DMS153 (cell line): ENCODE results near the gene CFAP20DC.
"Not testable (repeated sequence)": the region's sequence is repeated elsewhere in the genome, so short reads cannot be mapped to it uniquely, and the experiment has no call there.

ENCODE experiments used
- DNase-seq: peaks from one replicate; lab custom pipeline; 2025; lab: John Stamatoyannopoulos, UW

Gene CFAP20DC

GRCh38 chr3:58866079-58866478 lies 183.7 kb downstream of the CFAP20DC start:
- DNase-seq: no peak

DNA sequence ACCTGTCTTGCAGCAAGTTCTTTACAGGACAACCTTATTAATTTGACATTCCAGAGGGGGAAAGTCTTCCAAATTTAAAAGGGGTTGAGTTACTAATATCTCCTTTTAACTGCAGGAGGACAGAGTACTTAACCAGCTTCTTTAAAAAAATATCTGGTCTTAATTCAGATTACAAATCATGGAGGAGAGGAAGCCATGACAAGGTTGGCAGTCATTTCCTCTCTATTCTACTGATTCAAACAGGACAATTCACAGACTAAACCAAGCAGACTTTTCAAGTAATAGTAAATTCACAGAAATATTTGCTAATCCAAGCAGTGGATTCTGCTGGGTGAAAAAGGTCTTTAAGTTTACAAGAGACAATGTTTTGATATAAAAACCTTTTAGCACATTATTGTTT lies 185.3 kb downstream of the CFAP20DC start:
- DNase-seq: no peak

GRCh38 chr3:58863206-58863605 lies 186.6 kb downstream of the CFAP20DC start:
- no peak for DNase-seq

DNA sequence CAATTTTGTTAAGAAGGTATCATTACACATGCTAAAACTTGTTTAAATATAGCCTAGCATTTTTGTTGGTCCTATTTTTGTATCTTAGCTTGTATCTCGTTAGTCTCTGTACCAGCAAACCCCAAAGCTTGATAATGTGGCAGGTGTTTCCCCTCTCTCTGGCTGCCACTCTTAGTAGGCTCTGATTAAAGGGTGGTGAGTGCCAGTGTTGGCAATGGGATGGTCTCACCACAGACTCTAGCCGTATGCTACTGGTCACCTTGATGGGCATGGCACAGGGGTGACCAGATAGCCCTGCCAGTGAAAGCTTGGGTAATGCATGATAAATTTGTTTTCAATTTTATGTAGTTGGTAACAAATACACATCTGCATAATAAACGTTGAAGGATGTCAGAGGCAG lies 188.3 kb downstream of the CFAP20DC start:
- DNase-seq: no peak

DNA sequence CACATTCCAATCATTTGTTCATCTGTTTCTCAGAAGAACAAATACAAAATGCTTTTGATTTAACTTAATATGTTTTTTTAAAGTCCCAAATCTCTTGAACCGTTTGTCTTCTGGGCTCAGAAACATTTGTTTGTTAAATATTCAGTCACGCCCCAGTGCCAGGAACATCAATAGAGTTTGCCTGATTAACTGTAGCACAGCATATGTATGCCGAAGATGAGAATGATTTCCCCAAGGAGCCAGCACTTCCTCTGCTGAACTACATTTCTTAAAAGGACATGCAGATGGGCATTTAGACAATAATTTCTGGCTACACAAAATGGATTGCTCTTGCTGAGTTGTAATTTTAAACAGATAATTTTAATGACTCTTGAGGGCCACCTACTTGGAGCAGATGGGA lies 191.7 kb downstream of the CFAP20DC start:
- DNase-seq: no peak

- DNase-seq: no peak
Observed at GRCh38 chr3:58857402-58857801, 192.4 kb downstream of the CFAP20DC start.

DNA sequence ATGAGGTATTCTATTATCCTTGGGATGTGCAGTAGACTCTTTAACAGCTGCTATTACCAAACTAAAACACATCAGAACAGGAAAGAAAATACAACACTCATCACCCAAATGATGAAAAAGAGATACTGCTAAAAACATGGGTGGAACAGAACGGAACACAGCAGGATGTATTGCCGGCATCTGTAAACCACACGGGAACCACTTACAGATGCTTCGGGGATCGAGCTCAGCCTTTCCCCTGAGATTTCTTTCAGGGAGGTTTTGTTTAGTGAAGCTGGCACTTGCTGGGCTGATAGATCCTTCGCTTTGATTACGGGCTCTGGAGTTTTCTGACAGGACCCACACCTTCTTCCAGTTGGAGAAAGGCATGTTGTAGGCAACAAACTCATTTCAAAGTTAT lies 201.0 kb downstream of the CFAP20DC start:
- no peak for DNase-seq

DNA sequence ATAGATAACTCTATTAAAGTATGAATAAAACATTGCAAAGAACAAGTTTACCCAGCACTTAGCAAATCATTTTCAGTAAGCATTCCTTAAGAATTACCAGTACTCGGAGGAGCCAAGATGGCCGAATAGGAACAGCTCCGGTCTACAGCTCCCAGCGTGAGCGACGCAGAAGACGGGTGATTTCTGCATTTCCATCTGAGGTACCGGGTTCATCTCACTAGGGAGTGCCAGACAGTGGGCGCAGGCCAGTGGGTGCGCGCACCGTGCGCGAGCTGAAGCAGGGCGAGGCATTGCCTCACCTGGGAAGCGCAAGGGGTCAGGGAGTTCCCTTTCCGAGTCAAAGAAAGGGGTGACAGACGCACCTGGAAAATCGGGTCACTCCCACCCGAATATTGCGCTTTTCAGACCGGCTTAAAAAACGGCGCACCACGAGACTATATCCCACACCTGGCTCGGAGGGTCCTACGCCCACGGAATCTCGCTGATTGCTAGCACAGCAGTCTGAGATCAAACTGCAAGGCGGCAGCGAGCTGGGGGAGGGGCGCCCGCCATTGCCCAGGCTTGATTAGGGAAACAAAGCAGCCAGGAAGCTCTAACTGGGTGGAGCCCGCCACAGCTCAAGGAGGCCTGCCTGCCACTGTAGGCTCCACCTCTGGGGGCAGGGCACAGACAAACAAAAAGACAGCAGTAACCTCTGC lies 207.6 kb downstream of the CFAP20DC start:
- DNase-seq: not testable (repeated sequence)

DNA sequence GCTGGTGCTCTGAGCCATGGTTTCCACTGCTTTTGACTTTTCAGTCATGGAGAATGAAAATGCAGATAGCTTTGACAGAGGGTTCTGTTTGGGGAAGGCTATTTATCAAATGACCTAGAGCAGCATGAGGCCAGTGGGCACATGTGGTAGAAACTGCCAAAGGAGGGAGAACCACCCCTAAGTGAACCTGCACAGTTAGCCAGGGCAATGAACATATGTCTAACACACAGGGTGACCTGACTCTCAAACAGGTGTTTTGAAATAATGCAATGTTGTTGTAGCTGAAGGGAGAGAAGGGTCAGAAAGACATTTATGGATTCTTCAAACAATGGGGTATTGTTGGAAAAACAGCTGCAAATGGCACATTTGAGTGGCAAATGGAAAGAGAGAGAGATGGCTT lies 208.9 kb downstream of the CFAP20DC start:
- DNase-seq: no peak

DNA sequence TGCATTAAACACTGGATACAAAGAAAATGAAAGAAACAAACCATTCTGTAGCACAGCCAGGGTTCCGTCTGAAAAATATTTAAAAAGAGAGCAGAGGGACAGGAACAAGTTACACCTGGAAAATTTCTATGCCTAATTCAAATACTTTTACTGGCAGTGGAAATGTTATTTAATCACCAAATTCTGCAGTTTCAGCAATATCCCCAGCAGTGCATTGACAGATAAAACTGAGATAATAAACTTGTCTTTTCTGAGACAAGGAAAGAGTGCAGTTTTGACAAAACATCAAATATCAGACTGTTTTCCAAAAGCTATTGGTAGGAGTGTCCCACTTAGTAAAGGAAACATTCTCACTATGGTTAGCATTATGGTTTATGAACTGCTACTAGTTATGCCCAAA lies 209.9 kb downstream of the CFAP20DC start:
- DNase-seq: no peak

GRCh38 chr3:58839187-58839586 lies 210.6 kb downstream of the CFAP20DC start:
- DNase-seq: no peak

DNA sequence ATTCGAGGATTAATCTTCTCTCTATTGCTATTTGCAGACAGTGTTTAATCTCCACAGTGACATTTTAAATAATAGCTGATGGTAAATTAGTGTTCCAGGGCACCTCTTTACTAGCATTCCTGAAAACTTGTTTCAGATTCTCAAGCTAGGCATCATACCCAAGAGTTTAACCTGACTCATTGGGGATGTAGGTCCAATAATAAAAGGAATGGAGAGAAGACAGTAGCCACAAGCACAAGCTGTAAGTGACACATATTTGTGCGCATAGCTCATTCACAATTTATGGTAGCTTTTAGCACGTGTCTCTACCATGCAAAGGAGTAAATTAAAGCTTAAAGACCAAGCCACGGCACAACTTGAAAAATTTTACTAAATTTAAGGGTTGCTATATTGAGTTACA lies 212.0 kb downstream of the CFAP20DC start:
- DNase-seq: no peak

- no peak for DNase-seq
Observed at GRCh38 chr3:58837141-58837843, 212.5 kb downstream of the CFAP20DC start.

- no peak for DNase-seq
Observed at GRCh38 chr3:58835086-58835485, 214.7 kb downstream of the CFAP20DC start.

DNA sequence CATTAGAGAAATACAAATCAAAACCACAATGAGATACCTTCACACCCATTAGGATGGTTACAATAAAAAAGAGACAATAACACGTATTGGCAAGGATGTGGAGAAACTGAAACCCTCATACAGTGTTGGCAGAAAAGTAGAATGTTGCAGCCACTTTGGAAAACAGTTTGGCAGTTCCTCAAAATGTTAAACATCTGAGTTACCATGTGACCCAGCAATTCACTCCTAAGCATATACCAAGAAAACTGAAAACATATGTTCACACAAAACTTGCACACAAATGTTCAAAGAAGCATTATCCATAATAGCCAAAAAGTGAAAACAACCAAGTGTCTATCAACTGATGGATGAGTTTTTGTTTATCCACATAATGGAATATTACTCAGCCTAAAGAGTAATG lies 216.3 kb downstream of the CFAP20DC start:
- no peak for DNase-seq

GRCh38 chr3:58829321-58830000 lies 220.4 kb downstream of the CFAP20DC start:
- no peak for DNase-seq

- DNase-seq: no peak
Observed at GRCh38 chr3:58824777-58825176, 225.0 kb downstream of the CFAP20DC start.

GRCh38 chr3:58824285-58824684 lies 225.5 kb downstream of the CFAP20DC start:
- DNase-seq: no peak

DNA sequence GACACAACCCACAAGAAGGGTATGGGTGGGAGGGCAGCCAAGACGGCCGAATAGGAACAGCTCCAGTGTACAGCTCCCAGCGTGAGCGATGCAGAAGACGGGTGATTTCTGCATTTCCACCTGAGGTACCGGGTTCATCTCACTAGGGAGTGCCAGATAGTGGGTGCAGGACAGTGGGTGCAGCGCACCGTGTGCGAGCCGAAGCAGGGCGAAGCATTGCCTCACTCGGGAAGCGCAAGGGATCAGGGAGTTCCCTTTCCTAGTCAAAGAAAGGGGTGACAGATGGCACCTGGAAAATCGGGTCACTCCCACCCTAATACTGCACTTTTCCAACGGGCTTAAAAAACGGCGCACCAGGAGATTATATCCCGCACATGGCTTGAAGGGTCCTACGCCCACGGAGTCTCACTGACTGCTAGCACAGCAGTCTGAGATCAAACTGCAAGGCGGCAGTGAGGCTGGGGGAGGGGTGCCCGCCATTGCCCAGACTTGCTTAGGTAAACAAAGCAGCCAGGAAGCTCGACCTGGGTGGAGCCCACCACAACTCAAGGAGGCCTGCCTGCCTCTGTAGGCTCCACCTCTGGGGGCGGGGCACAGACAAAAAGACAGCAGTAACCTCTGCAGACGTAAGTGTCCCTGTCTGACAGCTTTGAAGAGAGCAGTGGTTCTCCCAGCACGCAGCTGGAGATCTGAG lies 243.1 kb downstream of the CFAP20DC start:
- not testable (repeated sequence) for DNase-seq

DNA sequence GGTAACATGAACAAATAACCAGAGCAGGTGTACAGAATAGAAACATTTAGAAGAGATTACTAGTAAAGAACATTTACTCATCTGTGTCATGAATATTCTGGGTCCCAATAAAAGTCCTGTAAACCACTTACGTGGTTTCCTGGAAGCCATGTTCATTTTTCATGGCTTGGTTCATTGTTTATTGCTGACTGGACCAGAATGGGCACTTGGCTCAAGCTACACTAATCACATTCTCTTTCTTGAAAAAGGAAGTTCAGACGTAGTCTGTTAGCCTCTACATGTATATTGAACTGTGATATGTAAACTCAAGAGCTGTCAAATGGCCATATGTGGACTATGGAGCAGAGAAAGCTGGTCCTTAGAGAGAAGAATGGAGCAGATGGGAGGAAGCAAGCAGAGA lies 244.9 kb downstream of the CFAP20DC start:
- no peak for DNase-seq

DNA sequence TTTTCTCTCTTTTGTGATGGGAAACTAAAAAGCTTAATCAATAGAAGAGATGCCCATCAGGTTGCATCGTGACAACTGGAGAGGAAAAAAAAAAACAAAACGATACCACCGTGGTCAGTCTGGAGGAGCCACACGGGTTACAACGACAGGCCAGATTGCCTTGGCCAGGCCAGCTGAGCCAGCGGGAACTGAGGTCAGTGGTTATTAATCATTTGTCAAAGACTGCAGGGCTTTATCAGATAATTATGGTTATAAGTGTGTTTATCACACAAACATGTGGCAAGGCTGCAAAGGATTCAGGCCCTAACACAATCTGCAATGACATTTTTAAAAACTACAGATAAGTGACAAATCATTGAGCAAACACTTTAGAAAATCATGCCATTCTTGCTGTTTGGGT lies 248.3 kb downstream of the CFAP20DC start:
- no peak for DNase-seq

- no peak for DNase-seq
Observed at GRCh38 chr3:58800940-58801339, 248.9 kb downstream of the CFAP20DC start.

DNA sequence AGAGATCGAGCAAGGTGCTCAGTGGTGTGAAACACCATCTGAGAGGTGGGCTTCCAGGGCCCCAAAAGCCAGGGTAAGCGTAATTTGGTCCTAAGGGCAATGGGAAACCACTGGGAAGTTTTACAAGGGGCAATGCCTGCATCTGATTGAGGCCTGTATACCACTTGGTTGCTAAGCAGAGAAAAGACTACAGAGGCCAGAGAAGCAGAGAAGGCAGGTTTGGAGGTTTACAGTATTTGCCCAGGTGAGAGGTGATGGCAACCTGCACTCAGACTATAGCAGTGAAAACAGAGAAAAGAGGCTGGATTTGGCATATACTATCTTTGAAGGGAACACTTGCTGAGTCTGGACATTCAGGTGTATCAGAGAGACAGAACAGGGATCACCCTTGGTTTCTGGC lies 249.8 kb downstream of the CFAP20DC start:
- no peak for DNase-seq
